ENCODE results near the gene OCLN. TPM values are rescaled to one million over a fixed set of nuclear protein-coding genes. Genes with fewer than 3 reads are reported as not detected.

The OCLN gene
- total RNA-seq, 1 donor from 2014 or later, result 67.5 TPM

GRCh38 chr5:69502767-69503488, 10.3 kb downstream of the OCLN start:
- H3K4me3 ChIP-seq, result no peak overlapping the region
- H3K4me3 Mint-ChIP-seq, result no peak overlapping the region

GRCh38 chr5:69504036-69504435, 11.4 kb downstream of the OCLN start:
- no peaks in the 10 kb centered on the region for H3K27me3 Mint-ChIP-seq (ENCODE audit: insufficient read depth, low read depth)
- H3K4me1 ChIP-seq, result peaks cover 10% of the 10 kb centered on the region
- H3K9me3 ChIP-seq (ENCODE audit: low read depth), result no peaks in the 10 kb centered on the region

More at GRCh38 chr5:69502767-69503488, 10.3 kb downstream of the OCLN start:
- peaks cover 64% of the 10 kb centered on the region for H3K79me2 ChIP-seq (ENCODE audit: low read depth)
- TF ChIP-seq EZH2 (IDR thresholded peaks at IDR 0.05) (no peak), CTCF (IDR thresholded peaks at IDR 0.05) (no peak), EZH2phosphoT487 (IDR thresholded peaks at IDR 0.05) (no peak)
- H3K27me3 ChIP-seq, result no peaks in the 10 kb centered on the region
- no peak overlapping the region for H3K27ac ChIP-seq
- H3K4me1 ChIP-seq, result peaks cover 10% of the 10 kb centered on the region
- H2AFZ ChIP-seq (replicated peaks), result no peak overlapping the region
- H3K9me3 Mint-ChIP-seq, result no peaks in the 10 kb centered on the region
- H3K4me1 Mint-ChIP-seq, result peaks cover 5% of the 10 kb centered on the region
- no peaks in the 10 kb centered on the region for H3K9me3 ChIP-seq (ENCODE audit: low read depth)
- H3K36me3 ChIP-seq, result no peaks in the 10 kb centered on the region
- H3K4me2 ChIP-seq, result no peak overlapping the region
- peaks cover 55% of the 10 kb centered on the region for H4K20me1 ChIP-seq (ENCODE audit: low read depth)
- H3K36me3 Mint-ChIP-seq, result peaks cover 3% of the 10 kb centered on the region
- no peaks in the 10 kb centered on the region for H3K27me3 Mint-ChIP-seq (ENCODE audit: insufficient read depth, low read depth)
- H3K9ac ChIP-seq, result no peak overlapping the region
- no peak overlapping the region for H3K27ac Mint-ChIP-seq
- H3F3A ChIP-seq (ENCODE audit: low read depth), result peaks cover 23% of the 10 kb centered on the region
- DNase-seq (ENCODE audit: low spot score), result no peak

GRCh38 chr5:69505306-69505705, 12.7 kb downstream of the OCLN start:
- no peak for DNase-seq (ENCODE audit: low spot score)
- no peak overlapping the region for H3K27ac Mint-ChIP-seq
- Histone ChIP-seq H3K36me3 (no peaks in the 10 kb centered on the region), H3K9ac (no peak overlapping the region), H3K27me3 (no peaks in the 10 kb centered on the region), H3K4me1 (peaks cover 3% of the 10 kb centered on the region), H3K4me2 (no peak overlapping the region), H2AFZ (replicated peaks) (no peak overlapping the region), H3F3A (ENCODE audit: low read depth) (peaks cover 4% of the 10 kb centered on the region), H3K79me2 (ENCODE audit: low read depth) (peaks cover 43% of the 10 kb centered on the region), H3K4me3 (no peak overlapping the region), H3K9me3 (ENCODE audit: low read depth) (no peaks in the 10 kb centered on the region), H3K27ac (no peak overlapping the region), H4K20me1 (ENCODE audit: low read depth) (peaks cover 39% of the 10 kb centered on the region)
- TF ChIP-seq CTCF (IDR thresholded peaks at IDR 0.05), result no peak
- TF ChIP-seq EZH2 (IDR thresholded peaks at IDR 0.05), result no peak
- no peak for TF ChIP-seq EZH2phosphoT487 (IDR thresholded peaks at IDR 0.05)
- H3K36me3 Mint-ChIP-seq, result peaks cover 7% of the 10 kb centered on the region
- H3K4me1 Mint-ChIP-seq, result peaks cover 2% of the 10 kb centered on the region
- no peaks in the 10 kb centered on the region for H3K27me3 Mint-ChIP-seq (ENCODE audit: insufficient read depth, low read depth)
- no peak overlapping the region for H3K4me3 Mint-ChIP-seq
- no peaks in the 10 kb centered on the region for H3K9me3 Mint-ChIP-seq

More at GRCh38 chr5:69504036-69504435, 11.4 kb downstream of the OCLN start:
- Histone ChIP-seq H3F3A (ENCODE audit: low read depth) (peaks cover 16% of the 10 kb centered on the region), H3K36me3 (no peaks in the 10 kb centered on the region), H3K27me3 (no peaks in the 10 kb centered on the region), H3K27ac (no peak overlapping the region), H3K4me2 (no peak overlapping the region), H3K79me2 (ENCODE audit: low read depth) (peaks cover 53% of the 10 kb centered on the region), H2AFZ (replicated peaks) (no peak overlapping the region), H3K9ac (no peak overlapping the region), H3K4me3 (no peak overlapping the region), H4K20me1 (ENCODE audit: low read depth) (peaks cover 51% of the 10 kb centered on the region)
- Mint-ChIP-seq H3K9me3 (no peaks in the 10 kb centered on the region), H3K4me3 (no peak overlapping the region), H3K4me1 (peaks cover 5% of the 10 kb centered on the region), H3K36me3 (peaks cover 3% of the 10 kb centered on the region), H3K27ac (no peak overlapping the region)
- no peak for DNase-seq (ENCODE audit: low spot score)
- TF ChIP-seq EZH2 (IDR thresholded peaks at IDR 0.05) (no peak), EZH2phosphoT487 (IDR thresholded peaks at IDR 0.05) (no peak), CTCF (IDR thresholded peaks at IDR 0.05) (no peak)

Data from neural progenitor cell (in vitro differentiated cells).